ENCODE data around the gene SMAD2.

GRCh38 chr18:47915229-47915628, 15.2 kb downstream of the SMAD2 start:
- TF ChIP-seq, protein P1, sequence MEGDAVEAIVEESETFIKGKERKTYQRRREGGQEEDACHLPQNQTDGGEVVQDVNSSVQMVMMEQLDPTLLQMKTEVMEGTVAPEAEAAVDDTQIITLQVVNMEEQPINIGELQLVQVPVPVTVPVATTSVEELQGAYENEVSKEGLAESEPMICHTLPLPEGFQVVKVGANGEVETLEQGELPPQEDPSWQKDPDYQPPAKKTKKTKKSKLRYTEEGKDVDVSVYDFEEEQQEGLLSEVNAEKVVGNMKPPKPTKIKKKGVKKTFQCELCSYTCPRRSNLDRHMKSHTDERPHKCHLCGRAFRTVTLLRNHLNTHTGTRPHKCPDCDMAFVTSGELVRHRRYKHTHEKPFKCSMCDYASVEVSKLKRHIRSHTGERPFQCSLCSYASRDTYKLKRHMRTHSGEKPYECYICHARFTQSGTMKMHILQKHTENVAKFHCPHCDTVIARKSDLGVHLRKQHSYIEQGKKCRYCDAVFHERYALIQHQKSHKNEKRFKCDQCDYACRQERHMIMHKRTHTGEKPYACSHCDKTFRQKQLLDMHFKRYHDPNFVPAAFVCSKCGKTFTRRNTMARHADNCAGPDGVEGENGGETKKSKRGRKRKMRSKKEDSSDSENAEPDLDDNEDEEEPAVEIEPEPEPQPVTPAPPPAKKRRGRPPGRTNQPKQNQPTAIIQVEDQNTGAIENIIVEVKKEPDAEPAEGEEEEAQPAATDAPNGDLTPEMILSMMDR (IDR thresholded peaks at IDR 0.05) = no peak
- no peak for TF ChIP-seq ZFX (IDR thresholded peaks at IDR 0.05; ENCODE audit: borderline replicate concordance)

Data from 22Rv1 (cell line).